SH-SY5Y (cell line): ENCODE results near the gene ADARB2.

Experiments used
- GATA2 ChIP-seq: IDR thresholded peaks from 2 replicates; pipeline ENCODE4 v1.6.1; 2011; ENCODE audit warnings: mild to moderate bottlenecking, low read depth, low read length
- GATA3 ChIP-seq: IDR thresholded peaks from 2 replicates; pipeline ENCODE4 v1.6.1; 2011; ENCODE audit warnings: low read depth, mild to moderate bottlenecking, low read length, moderate library complexity

Gene ADARB2

DNA sequence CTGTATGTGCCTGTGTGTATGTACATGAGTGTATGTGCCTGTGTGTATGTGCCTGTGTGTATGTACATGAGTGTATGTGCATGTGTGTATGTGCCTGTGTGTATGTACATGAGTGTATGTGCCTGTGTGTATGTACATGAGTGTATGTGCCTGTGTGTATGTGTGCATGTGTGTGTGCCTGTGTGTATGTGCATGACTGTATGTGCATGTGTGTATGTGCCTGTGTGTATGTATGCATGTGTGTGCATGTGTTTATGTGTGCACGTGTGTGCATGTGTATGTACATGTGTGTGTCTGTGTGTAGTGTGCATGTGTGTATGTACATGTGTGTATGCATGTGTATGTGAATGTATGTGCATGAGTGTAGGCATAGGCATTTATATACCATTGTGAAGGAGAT lies 274.8 kb downstream of the ADARB2 start:
- TF ChIP-seq GATA2 (no peak), GATA3 (no peak)

- TF ChIP-seq GATA3 = no peak
- no peak for TF ChIP-seq GATA2
Observed at GRCh38 chr10:1462032-1462431, 275.3 kb downstream of the ADARB2 start.

- TF ChIP-seq GATA3 (no peak), GATA2 (no peak)
Observed at GRCh38 chr10:1461016-1461415, 276.3 kb downstream of the ADARB2 start.

- no peak for TF ChIP-seq GATA3
- TF ChIP-seq GATA2 = no peak
Observed at GRCh38 chr10:1454951-1455350, 282.4 kb downstream of the ADARB2 start.

DNA sequence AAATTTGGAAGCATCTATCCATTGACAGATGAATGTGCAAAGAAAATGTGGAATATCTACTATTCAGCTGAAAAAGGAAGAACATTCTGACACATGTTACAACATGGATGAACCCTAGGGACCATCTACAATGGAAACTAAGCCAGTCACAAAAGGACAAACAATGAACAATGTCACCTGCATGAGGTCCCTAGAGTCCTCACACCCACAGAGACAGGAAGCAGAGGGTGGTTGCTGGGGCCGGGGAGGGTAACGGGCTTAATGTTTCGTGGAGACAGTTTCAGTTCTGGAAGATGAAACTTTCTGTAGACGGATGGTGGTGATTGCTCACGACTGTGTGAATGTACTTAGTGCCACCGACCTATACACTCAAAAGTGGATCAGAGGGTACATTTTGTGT lies 282.9 kb downstream of the ADARB2 start:
- TF ChIP-seq GATA2 (no peak), GATA3 (no peak)

DNA sequence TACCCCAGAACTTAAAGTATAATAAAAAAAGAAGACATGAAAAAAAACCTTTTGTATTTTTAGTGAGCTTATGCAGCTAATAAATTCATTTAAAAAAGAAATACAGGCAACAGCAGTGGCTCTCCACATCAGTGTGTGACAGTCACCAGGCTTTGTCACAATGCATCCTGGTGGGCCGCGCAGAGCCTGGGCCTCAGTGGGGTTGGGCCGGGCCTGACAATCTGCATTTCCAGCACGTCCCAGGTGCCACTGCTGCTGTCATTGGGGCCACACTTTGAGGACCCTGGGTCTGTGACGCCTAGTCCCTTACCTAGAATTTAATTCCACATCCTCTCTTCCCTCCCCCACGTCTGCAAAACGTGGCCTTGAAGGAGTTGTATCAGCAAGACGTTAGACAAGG lies 284.5 kb downstream of the ADARB2 start:
- TF ChIP-seq GATA2 (no peak), GATA3 (no peak)

- no peak for TF ChIP-seq GATA3
- TF ChIP-seq GATA2 = no peak
Observed at GRCh38 chr10:1451941-1452340, 285.4 kb downstream of the ADARB2 start.

DNA sequence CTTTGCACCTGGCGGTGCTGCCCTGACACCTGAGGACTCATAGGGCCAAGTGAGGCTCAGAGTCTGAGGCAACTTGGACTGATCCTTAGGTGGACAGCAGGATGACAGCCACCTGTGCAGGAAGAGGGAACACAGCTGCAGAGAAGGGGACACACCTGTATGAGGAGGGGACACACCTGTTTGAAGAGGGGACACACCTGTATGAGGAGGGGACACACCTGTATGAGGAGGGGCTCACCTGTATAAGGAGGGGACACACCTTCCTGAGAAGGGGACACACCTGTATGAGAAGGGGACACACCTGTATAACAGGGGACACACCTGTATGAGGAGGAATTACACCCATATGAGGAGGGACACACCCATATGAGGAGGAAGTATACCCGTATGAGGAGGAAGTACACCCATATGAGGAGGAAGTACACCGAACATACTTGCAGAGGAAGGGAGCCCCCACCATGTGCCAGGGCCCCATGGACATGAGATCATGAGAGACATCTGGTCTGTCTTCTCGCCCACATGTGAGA lies 285.9 kb downstream of the ADARB2 start:
- TF ChIP-seq GATA2 = no peak
- TF ChIP-seq GATA3 = no peak

GRCh38 chr10:1449572-1450205 lies 287.6 kb downstream of the ADARB2 start:
- TF ChIP-seq GATA3 (no peak), GATA2 (no peak)

- TF ChIP-seq GATA3 (no peak), GATA2 (no peak)
Observed at GRCh38 chr10:1449021-1449420, 288.3 kb downstream of the ADARB2 start.

DNA sequence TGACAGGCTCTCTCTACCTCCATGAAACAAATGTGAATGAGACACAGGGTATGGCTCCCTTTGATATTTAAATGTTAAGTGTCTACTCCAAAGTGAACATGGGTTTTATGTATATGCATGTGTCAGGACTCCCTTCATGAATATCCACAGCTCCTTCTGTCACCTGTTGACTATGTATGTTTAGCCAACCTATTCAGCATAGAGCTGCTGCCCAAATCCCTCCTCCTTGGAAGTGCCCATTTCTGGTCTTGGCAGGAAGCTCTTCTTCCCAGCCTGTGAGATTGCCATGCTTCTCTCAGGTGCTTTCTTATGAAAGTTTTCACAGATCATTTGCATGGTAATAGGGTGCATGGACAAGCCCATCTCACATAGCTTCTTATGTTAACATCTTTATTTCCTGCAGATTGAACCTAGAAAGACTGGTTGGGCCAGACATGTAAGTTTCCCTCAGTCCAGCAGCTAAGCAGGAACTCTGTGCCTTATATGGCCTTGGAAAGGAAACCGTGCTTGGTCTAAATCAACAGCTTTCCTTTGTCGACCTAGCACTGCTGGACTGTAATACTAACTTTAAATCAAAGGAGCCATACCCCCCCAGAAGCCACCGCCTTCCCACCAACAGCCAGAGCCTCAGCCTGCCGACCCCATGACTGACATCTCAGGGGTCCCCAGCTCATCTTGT lies 288.9 kb downstream of the ADARB2 start:
- no peak for TF ChIP-seq GATA2
- TF ChIP-seq GATA3 = no peak

- TF ChIP-seq GATA2 = no peak
- TF ChIP-seq GATA3 = no peak
Observed at GRCh38 chr10:1444826-1445225, 292.5 kb downstream of the ADARB2 start.

DNA sequence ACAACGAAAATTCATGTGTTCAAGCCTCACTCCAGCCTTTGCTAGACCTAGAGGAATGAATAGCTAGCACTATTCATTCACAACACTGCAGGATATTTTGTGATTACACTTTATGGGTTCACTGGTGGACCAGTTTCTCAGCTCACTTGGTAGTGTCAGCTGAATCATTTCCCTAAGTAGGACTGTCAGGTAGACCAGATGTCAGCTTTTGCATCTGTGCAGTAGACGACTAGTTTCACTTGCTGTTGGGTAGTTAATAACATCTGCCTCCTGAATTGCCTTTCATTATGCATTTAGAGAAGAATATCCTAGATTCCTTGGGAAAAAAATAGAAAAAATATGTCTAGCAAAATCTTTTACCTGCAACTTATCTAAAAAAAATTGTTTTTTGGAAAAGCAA lies 296.4 kb downstream of the ADARB2 start:
- TF ChIP-seq GATA3 (no peak), GATA2 (no peak)

DNA sequence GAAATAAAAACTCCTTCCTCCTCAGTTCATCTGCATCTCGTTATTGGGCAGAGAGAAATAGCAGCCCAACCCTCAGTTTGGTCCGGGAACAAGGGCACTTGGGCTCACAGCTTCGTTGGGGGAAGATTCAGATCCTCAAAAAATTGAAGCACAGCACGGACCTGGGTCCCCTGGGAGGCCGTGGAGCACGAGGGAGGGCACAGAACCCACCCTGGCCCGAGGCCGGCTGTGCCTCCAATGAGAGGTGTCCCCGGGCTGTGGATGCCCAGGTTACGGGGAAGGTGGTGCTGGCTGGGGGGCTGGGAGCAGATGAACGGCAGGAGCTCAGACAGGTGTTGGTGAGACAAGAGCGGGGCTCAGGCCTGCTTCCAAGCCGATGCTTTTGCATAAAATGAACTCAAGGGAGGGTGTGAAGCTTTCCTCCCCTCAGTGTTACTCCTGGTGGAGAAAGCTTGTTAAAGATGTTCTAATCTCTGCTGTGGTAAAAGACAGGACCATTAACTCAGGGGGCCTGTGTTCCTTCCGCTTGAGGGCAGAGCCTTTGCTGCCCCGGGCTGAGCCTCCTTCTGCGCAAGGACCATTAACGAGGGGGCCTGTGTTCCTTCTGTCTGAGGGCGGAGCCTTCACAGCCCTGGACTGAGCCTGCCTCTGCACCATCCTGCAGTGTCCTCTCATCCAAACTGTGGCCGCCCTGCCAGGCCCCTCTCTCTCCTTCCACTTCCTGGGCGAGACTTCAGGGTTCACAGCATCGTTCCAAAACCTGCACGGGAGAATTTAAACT lies 302.2 kb downstream of the ADARB2 start:
- TF ChIP-seq GATA2 (no peak), GATA3 (no peak)

GRCh38 chr10:1434202-1434601 lies 303.1 kb downstream of the ADARB2 start:
- TF ChIP-seq GATA3 (no peak), GATA2 (no peak)

DNA sequence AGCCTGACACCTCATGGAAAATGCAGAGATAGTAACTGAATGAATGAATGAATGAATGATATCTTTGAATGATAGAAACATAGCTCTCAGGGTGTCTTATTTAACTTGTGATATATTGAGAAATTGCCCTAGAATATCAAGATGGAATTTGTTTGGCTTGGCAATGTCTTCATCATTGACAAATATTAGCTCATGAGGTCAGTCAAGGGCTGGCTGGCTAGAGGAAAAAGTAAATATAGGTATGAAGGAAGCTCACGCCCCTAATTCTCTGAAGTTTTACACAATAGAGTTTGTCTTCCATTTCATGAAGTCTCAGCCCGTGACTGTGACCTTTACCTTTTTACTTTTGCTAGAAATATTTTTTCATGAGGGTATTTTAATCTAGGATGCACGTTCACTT lies 305.2 kb downstream of the ADARB2 start:
- TF ChIP-seq GATA2 = no peak
- TF ChIP-seq GATA3 = no peak
